Loucy (cell line): ENCODE data around the gene GRB10.

ENCODE experiments used
- CTCF ChIP-seq: fragments of 200-600 bp; sonication (generic); conservative IDR thresholded peaks from 2 replicates; pipeline ENCODE4 v1.5.1; 2014; ENCODE audit warnings: mild to moderate bottlenecking, antibody characterized with exemption, low read length
- EZH2phosphoT487 ChIP-seq: fragments of 200-600 bp; IDR thresholded peaks from 2 replicates; pipeline ENCODE4 v1.6.1; 2018; ENCODE audit warnings: antibody characterized with exemption, mild to moderate bottlenecking, moderate library complexity, borderline replicate concordance

- TF ChIP-seq CTCF (no peak), EZH2phosphoT487 (no peak)
These were observed 49.1 kb downstream of the GRB10 start for GRCh38 chr7:50733552-50733951.
